ENCODE data around the gene CFL1.
A peak's percentile ranks its signal among the peaks of the same experiment; 100 is the strongest.

The CFL1 gene

GRCh38 chr11:65860278-65861164 lies 2.5 kb upstream of the CFL1 start, which contains the start of gene MUS81:
MUS81 (plus strand) TSS chr11:65860433; CDS start chr11:65860754, 321 bp downstream.
- H3K27ac Mint-ChIP-seq = peak within 1 kb of the TSS; percentile 88
- H3K27me3 Mint-ChIP-seq = no peaks in the 10 kb centered on the region
- ATAC-seq (ENCODE audit: low read depth) = peak; percentile 49
- peak; percentile 96 to 97 for DNase-seq (ENCODE audit: low spot score in 2 of 2)
- H3K9me3 Mint-ChIP-seq = no peaks in the 10 kb centered on the region
- peaks cover 20% of the 10 kb centered on the region for H3K36me3 Mint-ChIP-seq
- H3K4me1 Mint-ChIP-seq = peaks cover 28% of the 10 kb centered on the region
- H3K4me3 Mint-ChIP-seq = peak within 1 kb of the TSS; percentile 95

- no peaks in the 10 kb centered on the region for H3K27me3 Mint-ChIP-seq
- H3K4me3 Mint-ChIP-seq = peak overlapping the region; percentile 95
- H3K9me3 Mint-ChIP-seq = no peaks in the 10 kb centered on the region
- peak overlapping the region; percentile 88 for H3K27ac Mint-ChIP-seq
- peaks cover 18% of the 10 kb centered on the region for H3K36me3 Mint-ChIP-seq
- peaks cover 29% of the 10 kb centered on the region for H3K4me1 Mint-ChIP-seq
- DNase-seq (ENCODE audit: low spot score in 2 of 2) (no peak), ATAC-seq (ENCODE audit: low read depth) (no peak)
Observed at GRCh38 chr11:65859812-65860277, 1.9 kb upstream of the CFL1 start.

- ATAC-seq (ENCODE audit: low read depth) (peak; percentile 51), DNase-seq (ENCODE audit: low spot score in 2 of 2) (peak; percentile 80 to 90)
- H3K27ac Mint-ChIP-seq = peak overlapping the region; percentile 88
- no peaks in the 10 kb centered on the region for H3K9me3 Mint-ChIP-seq
- peak overlapping the region; percentile 95 for H3K4me3 Mint-ChIP-seq
- peaks cover 22% of the 10 kb centered on the region for H3K36me3 Mint-ChIP-seq
- peaks cover 35% of the 10 kb centered on the region for H3K4me1 Mint-ChIP-seq
- no peaks in the 10 kb centered on the region for H3K27me3 Mint-ChIP-seq
Observed at GRCh38 chr11:65859095-65859811, 1.3 kb upstream of the CFL1 start.

GRCh38 chr11:65858681-65859087 lies 704 bp upstream of the CFL1 start:
- H3K4me1 Mint-ChIP-seq = peaks cover 37% of the 10 kb centered on the region
- peaks cover 21% of the 10 kb centered on the region for H3K36me3 Mint-ChIP-seq
- H3K27ac Mint-ChIP-seq = peak overlapping the region; percentile 88
- no peak for DNase-seq (ENCODE audit: low spot score in 2 of 2)
- ATAC-seq (ENCODE audit: low read depth) = no peak
- H3K27me3 Mint-ChIP-seq = no peaks in the 10 kb centered on the region
- H3K9me3 Mint-ChIP-seq = no peaks in the 10 kb centered on the region
- H3K4me3 Mint-ChIP-seq = peak overlapping the region; percentile 95

- H3K4me1 Mint-ChIP-seq = peaks cover 36% of the 10 kb centered on the region
- ATAC-seq (ENCODE audit: low read depth) = peak; percentile 5
- H3K9me3 Mint-ChIP-seq = no peaks in the 10 kb centered on the region
Observed at GRCh38 chr11:65857500-65857852, 504 bp downstream of the CFL1 start.

GRCh38 chr11:65856689-65857499 lies 1.1 kb downstream of the CFL1 start:
- H3K4me1 Mint-ChIP-seq = peaks cover 40% of the 10 kb centered on the region

More at GRCh38 chr11:65857500-65857852, 504 bp downstream of the CFL1 start:
- H3K27ac Mint-ChIP-seq = peak overlapping the region; percentile 91
- peak overlapping the region; percentile 89 for H3K4me3 Mint-ChIP-seq
- H3K27me3 Mint-ChIP-seq = no peaks in the 10 kb centered on the region
- peaks cover 16% of the 10 kb centered on the region for H3K36me3 Mint-ChIP-seq
- DNase-seq (ENCODE audit: low spot score in 2 of 2) = peak in 1 of 2 donors; percentile 68

GRCh38 chr11:65855927-65856363 lies 2.0 kb downstream of the CFL1 start:
- no peak for ATAC-seq (ENCODE audit: low read depth)
- no peak for DNase-seq (ENCODE audit: low spot score in 2 of 2)
- peak overlapping the region; percentile 91 for H3K27ac Mint-ChIP-seq
- no peaks in the 10 kb centered on the region for H3K27me3 Mint-ChIP-seq
- peaks cover 22% of the 10 kb centered on the region for H3K36me3 Mint-ChIP-seq
- H3K4me3 Mint-ChIP-seq = peak overlapping the region; percentile 89
- peaks cover 41% of the 10 kb centered on the region for H3K4me1 Mint-ChIP-seq
- H3K9me3 Mint-ChIP-seq = no peaks in the 10 kb centered on the region

More at GRCh38 chr11:65856689-65857499, 1.1 kb downstream of the CFL1 start:
- DNase-seq (ENCODE audit: low spot score in 2 of 2) (peak; percentile 63 to 81), ATAC-seq (ENCODE audit: low read depth) (peak; percentile 23)
- Mint-ChIP-seq H3K27ac (peak overlapping the region; percentile 91), H3K36me3 (peaks cover 19% of the 10 kb centered on the region), H3K27me3 (no peaks in the 10 kb centered on the region), H3K9me3 (no peaks in the 10 kb centered on the region), H3K4me3 (peak overlapping the region; percentile 89)

- Mint-ChIP-seq H3K27ac (peak overlapping the region; percentile 24), H3K9me3 (no peaks in the 10 kb centered on the region), H3K4me3 (peak overlapping the region; percentile 46), H3K36me3 (peaks cover 22% of the 10 kb centered on the region), H3K4me1 (peaks cover 38% of the 10 kb centered on the region), H3K27me3 (no peaks in the 10 kb centered on the region)
- DNase-seq (ENCODE audit: low spot score in 2 of 2) (no peak), ATAC-seq (ENCODE audit: low read depth) (no peak)
Observed at GRCh38 chr11:65854852-65855837, 2.8 kb downstream of the CFL1 start.

- H3K36me3 Mint-ChIP-seq = peaks cover 22% of the 10 kb centered on the region
- H3K4me1 Mint-ChIP-seq = peaks cover 34% of the 10 kb centered on the region
- ATAC-seq (ENCODE audit: low read depth) (no peak), DNase-seq (ENCODE audit: low spot score in 2 of 2) (no peak)
- H3K27ac Mint-ChIP-seq = peak overlapping the region; percentile 24
- H3K27me3 Mint-ChIP-seq = no peaks in the 10 kb centered on the region
- H3K4me3 Mint-ChIP-seq = peak overlapping the region; percentile 64
- no peaks in the 10 kb centered on the region for H3K9me3 Mint-ChIP-seq
Observed at GRCh38 chr11:65854161-65854592, 3.8 kb downstream of the CFL1 start.

GRCh38 chr11:65853246-65853979 lies 4.6 kb downstream of the CFL1 start:
- H3K27ac Mint-ChIP-seq = no peak overlapping the region
- DNase-seq (ENCODE audit: low spot score in 2 of 2) (no peak), ATAC-seq (ENCODE audit: low read depth) (no peak)
- peaks cover 28% of the 10 kb centered on the region for H3K4me1 Mint-ChIP-seq
- H3K27me3 Mint-ChIP-seq = no peaks in the 10 kb centered on the region
- H3K9me3 Mint-ChIP-seq = no peaks in the 10 kb centered on the region
- peaks cover 22% of the 10 kb centered on the region for H3K36me3 Mint-ChIP-seq
- no peak overlapping the region for H3K4me3 Mint-ChIP-seq

- Mint-ChIP-seq H3K4me3 (no peak overlapping the region), H3K36me3 (peaks cover 22% of the 10 kb centered on the region), H3K27ac (no peak overlapping the region), H3K27me3 (no peaks in the 10 kb centered on the region), H3K4me1 (peaks cover 28% of the 10 kb centered on the region), H3K9me3 (no peaks in the 10 kb centered on the region)
- ATAC-seq (ENCODE audit: low read depth) (no peak), DNase-seq (ENCODE audit: low spot score in 2 of 2) (no peak)
Observed at GRCh38 chr11:65852508-65853245, 5.3 kb downstream of the CFL1 start.

All from memory B cell (primary cell).